SK-N-SH treated with all-trans-retinoic acid at 6 μM for 48 hours (cell line): ENCODE results near the gene AGAP2.

Experiments used
- ATAC-seq: fragments of 200-7000 bp; cut with Tn5 transposase; 3 replicates; pipeline ENCODE4 v1.9.1; 2020; ENCODE audit warnings: mild to moderate bottlenecking, moderate library complexity
- ARNTL ChIP-seq: fragments of 450-650 bp; formaldehyde crosslinking; IDR thresholded peaks from 2 replicates; pipeline ENCODE4 v1.5.0; 2020; ENCODE audit warnings: low read depth, mild to moderate bottlenecking, moderate library complexity, borderline replicate concordance
- BACH2 ChIP-seq: fragments of 250-450 bp; sonication (Bioruptor Pico); IDR thresholded peaks from 2 replicates; pipeline ENCODE4 v1.9.0; 2021; ENCODE audit warnings: mild to moderate bottlenecking, borderline replicate concordance
- CSDC2 ChIP-seq: fragments of 250-450 bp; sonication (Bioruptor Pico); IDR thresholded peaks from 2 replicates; pipeline ENCODE4 v1.5.0; 2020; ENCODE audit warnings: mild to moderate bottlenecking, moderate library complexity
- CSRNP3 ChIP-seq: fragments of 250-450 bp; sonication (Bioruptor Pico); IDR thresholded peaks from 2 replicates; pipeline ENCODE4 v1.5.1; 2021; ENCODE audit warnings: mild to moderate bottlenecking, moderate library complexity
- ISL1 ChIP-seq: fragments of 250-450 bp; sonication (Bioruptor Pico); IDR thresholded peaks from 2 replicates; pipeline ENCODE4 v2.1.2; 2022; ENCODE audit warnings: mild to moderate bottlenecking, moderate library complexity
- OSR1 ChIP-seq: fragments of 250-450 bp; sonication (Bioruptor Pico); IDR thresholded peaks from 2 replicates; pipeline ENCODE4 v1.8.0; 2022; ENCODE audit warnings: moderate library complexity, mild to moderate bottlenecking, inconsistent platforms
- PPARA ChIP-seq: fragments of 250-450 bp; sonication (Bioruptor Pico); IDR thresholded peaks from 2 replicates; pipeline ENCODE4 v1.5.0; 2020; ENCODE audit warnings: mild to moderate bottlenecking, borderline replicate concordance
- SNAI2 ChIP-seq: fragments of 250-450 bp; sonication (Bioruptor Pico); IDR thresholded peaks from 2 replicates; pipeline ENCODE4 v1.5.0; 2020; ENCODE audit warnings: mild to moderate bottlenecking, moderate library complexity
- TCF4 ChIP-seq: fragments of 250-450 bp; sonication (Bioruptor Pico); IDR thresholded peaks from 2 replicates; pipeline ENCODE4 v1.8.0; 2021; ENCODE audit warnings: mild to moderate bottlenecking, moderate library complexity, borderline replicate concordance
- TOX ChIP-seq: fragments of 250-450 bp; sonication (Bioruptor Pico); IDR thresholded peaks from 2 replicates; pipeline ENCODE4 v1.8.0; 2021; ENCODE audit warnings: mild to moderate bottlenecking, moderate library complexity, borderline replicate concordance
- TSHZ2 ChIP-seq: fragments of 250-450 bp; sonication (Bioruptor Pico); IDR thresholded peaks from 2 replicates; pipeline ENCODE4 v1.5.0; 2020; ENCODE audit warnings: mild to moderate bottlenecking, moderate library complexity
- ZC3H10 ChIP-seq: fragments of 250-450 bp; sonication (Bioruptor Pico); IDR thresholded peaks from 2 replicates; pipeline ENCODE4 v1.5.1; 2021; ENCODE audit warnings: mild to moderate bottlenecking, moderate library complexity
- ZFP3 ChIP-seq: fragments of 250-450 bp; sonication (Bioruptor Pico); IDR thresholded peaks from 2 replicates; pipeline ENCODE4 v1.5.0; 2020; ENCODE audit warnings: mild to moderate bottlenecking, moderate library complexity
- ZFP30 ChIP-seq: fragments of 450-650 bp; formaldehyde crosslinking; IDR thresholded peaks from 2 replicates; pipeline ENCODE4 v1.5.0; 2022; ENCODE audit warnings: mild to moderate bottlenecking, moderate library complexity
- ZNF565 ChIP-seq: fragments of 450-650 bp; formaldehyde crosslinking; conservative IDR thresholded peaks from 2 replicates; pipeline ENCODE4 v1.5.0; 2020; ENCODE audit warnings: low read depth, mild to moderate bottlenecking, moderate library complexity
- ZNF70 ChIP-seq: fragments of 450-650 bp; formaldehyde crosslinking; IDR thresholded peaks from 2 replicates; pipeline ENCODE4 v1.5.0; 2020; ENCODE audit warnings: mild to moderate bottlenecking, moderate library complexity
- ZNF8 ChIP-seq: fragments of 450-650 bp; formaldehyde crosslinking; IDR thresholded peaks from 2 replicates; pipeline ENCODE4 v1.5.0; 2020; ENCODE audit warnings: mild to moderate bottlenecking, moderate library complexity
- TF ChIP-seq, protein P1 (sequence below): fragments of 250-450 bp; sonication (Bioruptor Pico); IDR thresholded peaks from 2 replicates; pipeline ENCODE4 v1.5.1; 2020; ENCODE audit warnings: low read depth, mild to moderate bottlenecking, moderate library complexity
- TF ChIP-seq, protein P2 (sequence below): fragments of 250-450 bp; sonication (Bioruptor Pico); IDR thresholded peaks from 2 replicates; pipeline ENCODE4 v1.8.0; 2020; ENCODE audit warnings: mild to moderate bottlenecking, moderate library complexity, borderline replicate concordance
- TF ChIP-seq, protein P3 (sequence below): fragments of 250-450 bp; sonication (Bioruptor Pico); IDR thresholded peaks from 2 replicates; pipeline ENCODE4 v1.8.0; 2021; ENCODE audit warnings: low read depth, mild to moderate bottlenecking, moderate library complexity, borderline replicate concordance

Gene AGAP2

GRCh38 chr12:57765698-57766463 is 27.3 kb upstream of the AGAP2 start:
- no peak for TF ChIP-seq ARNTL
- TF ChIP-seq ZFP3 (CRISPR knock-in tag) = no peak
- TF ChIP-seq ZNF565 (CRISPR knock-in tag) = no peak
- no peak for TF ChIP-seq TOX (CRISPR knock-in tag)
- TF ChIP-seq ZNF70 (CRISPR knock-in tag) = no peak
- no peak for TF ChIP-seq CSDC2 (CRISPR knock-in tag)
- no peak for TF ChIP-seq ZNF8 (CRISPR knock-in tag)
- TF ChIP-seq, protein P1, sequence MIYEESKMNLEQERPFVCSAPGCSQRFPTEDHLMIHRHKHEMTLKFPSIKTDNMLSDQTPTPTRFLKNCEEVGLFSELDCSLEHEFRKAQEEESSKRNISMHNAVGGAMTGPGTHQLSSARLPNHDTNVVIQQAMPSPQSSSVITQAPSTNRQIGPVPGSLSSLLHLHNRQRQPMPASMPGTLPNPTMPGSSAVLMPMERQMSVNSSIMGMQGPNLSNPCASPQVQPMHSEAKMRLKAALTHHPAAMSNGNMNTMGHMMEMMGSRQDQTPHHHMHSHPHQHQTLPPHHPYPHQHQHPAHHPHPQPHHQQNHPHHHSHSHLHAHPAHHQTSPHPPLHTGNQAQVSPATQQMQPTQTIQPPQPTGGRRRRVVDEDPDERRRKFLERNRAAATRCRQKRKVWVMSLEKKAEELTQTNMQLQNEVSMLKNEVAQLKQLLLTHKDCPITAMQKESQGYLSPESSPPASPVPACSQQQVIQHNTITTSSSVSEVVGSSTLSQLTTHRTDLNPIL (CRISPR knock-in tag) = no peak
- peak; percentile 19 for ATAC-seq

- TF ChIP-seq ZNF70 (CRISPR knock-in tag) = no peak
- no peak for TF ChIP-seq TOX (CRISPR knock-in tag)
- TF ChIP-seq, protein P1 (CRISPR knock-in tag) = no peak
- no peak for TF ChIP-seq BACH2 (CRISPR knock-in tag)
- TF ChIP-seq ZFP30 (CRISPR knock-in tag) = no peak
- no peak for TF ChIP-seq OSR1
- TF ChIP-seq ISL1 (CRISPR knock-in tag) = no peak
- TF ChIP-seq, protein P2, sequence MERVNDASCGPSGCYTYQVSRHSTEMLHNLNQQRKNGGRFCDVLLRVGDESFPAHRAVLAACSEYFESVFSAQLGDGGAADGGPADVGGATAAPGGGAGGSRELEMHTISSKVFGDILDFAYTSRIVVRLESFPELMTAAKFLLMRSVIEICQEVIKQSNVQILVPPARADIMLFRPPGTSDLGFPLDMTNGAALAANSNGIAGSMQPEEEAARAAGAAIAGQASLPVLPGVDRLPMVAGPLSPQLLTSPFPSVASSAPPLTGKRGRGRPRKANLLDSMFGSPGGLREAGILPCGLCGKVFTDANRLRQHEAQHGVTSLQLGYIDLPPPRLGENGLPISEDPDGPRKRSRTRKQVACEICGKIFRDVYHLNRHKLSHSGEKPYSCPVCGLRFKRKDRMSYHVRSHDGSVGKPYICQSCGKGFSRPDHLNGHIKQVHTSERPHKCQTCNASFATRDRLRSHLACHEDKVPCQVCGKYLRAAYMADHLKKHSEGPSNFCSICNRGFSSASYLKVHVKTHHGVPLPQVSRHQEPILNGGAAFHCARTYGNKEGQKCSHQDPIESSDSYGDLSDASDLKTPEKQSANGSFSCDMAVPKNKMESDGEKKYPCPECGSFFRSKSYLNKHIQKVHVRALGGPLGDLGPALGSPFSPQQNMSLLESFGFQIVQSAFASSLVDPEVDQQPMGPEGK = no peak
- TF ChIP-seq TSHZ2 (CRISPR knock-in tag) = no peak
- TF ChIP-seq, protein P3, sequence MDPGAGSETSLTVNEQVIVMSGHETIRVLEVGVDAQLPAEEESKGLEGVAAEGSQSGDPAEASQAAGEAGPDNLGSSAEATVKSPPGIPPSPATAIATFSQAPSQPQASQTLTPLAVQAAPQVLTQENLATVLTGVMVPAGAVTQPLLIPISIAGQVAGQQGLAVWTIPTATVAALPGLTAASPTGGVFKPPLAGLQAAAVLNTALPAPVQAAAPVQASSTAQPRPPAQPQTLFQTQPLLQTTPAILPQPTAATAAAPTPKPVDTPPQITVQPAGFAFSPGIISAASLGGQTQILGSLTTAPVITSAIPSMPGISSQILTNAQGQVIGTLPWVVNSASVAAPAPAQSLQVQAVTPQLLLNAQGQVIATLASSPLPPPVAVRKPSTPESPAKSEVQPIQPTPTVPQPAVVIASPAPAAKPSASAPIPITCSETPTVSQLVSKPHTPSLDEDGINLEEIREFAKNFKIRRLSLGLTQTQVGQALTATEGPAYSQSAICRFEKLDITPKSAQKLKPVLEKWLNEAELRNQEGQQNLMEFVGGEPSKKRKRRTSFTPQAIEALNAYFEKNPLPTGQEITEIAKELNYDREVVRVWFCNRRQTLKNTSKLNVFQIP (CRISPR knock-in tag) = no peak
- no peak for TF ChIP-seq PPARA (CRISPR knock-in tag)
- TF ChIP-seq, all 23 proteins: peak for 0
- ATAC-seq = peak; percentile 81
Observed at GRCh38 chr12:57765003-57765697, 26.6 kb upstream of the AGAP2 start.

DNA sequence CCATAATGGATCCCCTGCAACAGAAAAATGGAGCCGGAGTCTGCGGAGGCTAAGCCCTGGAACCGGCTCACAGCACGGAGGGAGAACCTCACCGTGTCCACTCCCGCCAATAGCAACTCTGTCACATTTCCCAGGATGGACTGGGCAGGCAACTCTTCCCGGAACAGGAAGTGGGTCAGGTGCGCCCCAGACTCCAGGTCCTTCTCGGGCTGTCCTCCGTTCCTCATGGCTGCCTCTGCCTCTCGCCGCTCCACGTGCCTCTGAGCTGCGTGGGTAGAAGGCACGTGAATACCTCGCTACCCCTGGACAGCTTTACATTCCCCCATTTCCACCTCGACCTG is 26.1 kb upstream of the AGAP2 start:
- ATAC-seq = no peak
- TF ChIP-seq BACH2 (CRISPR knock-in tag) (no peak), ZC3H10 (CRISPR knock-in tag) (no peak), CSDC2 (CRISPR knock-in tag) (no peak), SNAI2 (no peak), TCF4 (CRISPR knock-in tag) (no peak), ZNF565 (CRISPR knock-in tag) (no peak), PPARA (CRISPR knock-in tag) (no peak), ISL1 (CRISPR knock-in tag) (no peak), CSRNP3 (CRISPR knock-in tag) (no peak), ZFP30 (CRISPR knock-in tag) (no peak)
- TF ChIP-seq, protein P3 (CRISPR knock-in tag) = no peak
- TF ChIP-seq, protein P1 (CRISPR knock-in tag) = no peak
